Mucosa of descending colon (tissue), 3 donors: Measurements from ENCODE around the gene CTXN3. TPM values are rescaled to one million over a fixed set of nuclear protein-coding genes. Genes with fewer than 3 reads are reported as not detected.

Experiments used
- ATAC-seq: fragments of 200-7000 bp; cut with Tn5 transposase; one replicate; pipeline ENCODE4 v1.9.1; 2020; ENCODE audit warnings: mild to moderate bottlenecking, moderate library complexity
- DNase-seq, 3 donors: peaks; one replicate each; pipeline ENCODE4 v3.0.0-alpha.2; 2020
- H3K36me3 ChIP-seq: fragments of 200-600 bp; one replicate; pipeline ENCODE4 v1.8.0; 2021; ENCODE audit warnings: low read depth, mild to moderate bottlenecking
- H3K4me1 ChIP-seq: fragments of 200-600 bp; one replicate; pipeline ENCODE4 v1.8.0; 2021; ENCODE audit warnings: low read depth, mild to moderate bottlenecking
- H3K4me3 ChIP-seq: fragments of 200-600 bp; one replicate; pipeline ENCODE4 v1.8.0; 2021; ENCODE audit warnings: mild to moderate bottlenecking
- H3K9me3 ChIP-seq: fragments of 200-600 bp; one replicate; pipeline ENCODE4 v1.8.0; 2021; ENCODE audit warnings: mild to moderate bottlenecking
- CTCF ChIP-seq: fragments of 200-600 bp; IDR thresholded peaks from one replicate; pipeline ENCODE4 v1.8.0; 2022; ENCODE audit warnings: antibody characterized with exemption, mild to moderate bottlenecking
- intact Hi-C, 2 donors: fragments of 100-400 bp; cut with DNase I in 1 of 2; cut with micrococcal nuclease in 1 of 2; formaldehyde crosslinking; loops; one replicate each; pipeline versions ENCODE4 v1.11.0 to v1.11.1; 2022; cut with DNase I, micrococcal nuclease
- total RNA-seq, 3 donors: library from RNA; stranded (reverse); fragmentation: NEBNext Ultra II Directional in 2 of 3; extraction: Animal tissue kit (Norgen Biotek cat#: 25700) in 2 of 3; gene quantifications; one replicate each; pipeline versions ENCODE4 v1.2.1 to v1.2.4, GENCODE V29; 2021 to 2023
- donor health status: DM: no; HTN: no; CAD: no; lungs with moderate emphysema.
- donor health status: DM: no; HTN: no; CAD: no.
- donor health status: DM: no; HTN: yes; CAD: no.

CTXN3 gene
- total RNA-seq, 3 donors from 2014 or later, result not detected

- Histone ChIP-seq H3K4me3 (no peak overlapping the region), H3K9me3 (no peaks in the 10 kb centered on the region), H3K4me1 (no peaks in the 10 kb centered on the region), H3K36me3 (no peaks in the 10 kb centered on the region)
- intact Hi-C loops, result no loop called here
- DNase-seq, result no peak
- ATAC-seq, result no peak
- TF ChIP-seq CTCF, result no peak
These were observed 46.4 kb upstream of the CTXN3 start for GRCh38 chr5:127602481-127602880.

- Histone ChIP-seq H3K36me3 (no peaks in the 10 kb centered on the region), H3K9me3 (no peaks in the 10 kb centered on the region), H3K4me3 (no peak overlapping the region), H3K4me1 (no peaks in the 10 kb centered on the region)
- intact Hi-C loops, result no loop called here
- DNase-seq (no peak), ATAC-seq (no peak)
- no peak for TF ChIP-seq CTCF
These were observed 45.7 kb upstream of the CTXN3 start for GRCh38 chr5:127602896-127603844.

GRCh38 chr5:127608077-127608660 is 40.7 kb upstream of the CTXN3 start:
- intact Hi-C loops, result no loop called here

GRCh38 chr5:127609011-127609410 is 39.9 kb upstream of the CTXN3 start:
- H3K4me3 ChIP-seq, result no peak overlapping the region
- TF ChIP-seq CTCF, result no peak
- ATAC-seq, result no peak
- H3K9me3 ChIP-seq, result no peaks in the 10 kb centered on the region
- intact Hi-C loops, result no loop called here
- H3K4me1 ChIP-seq, result no peaks in the 10 kb centered on the region
- DNase-seq, result no peak
- no peaks in the 10 kb centered on the region for H3K36me3 ChIP-seq

More at GRCh38 chr5:127608077-127608660, 40.7 kb upstream of the CTXN3 start:
- no peak for ATAC-seq
- no peak overlapping the region for H3K4me3 ChIP-seq
- no peak for TF ChIP-seq CTCF
- no peaks in the 10 kb centered on the region for H3K36me3 ChIP-seq
- H3K9me3 ChIP-seq, result no peaks in the 10 kb centered on the region
- no peak for DNase-seq
- no peaks in the 10 kb centered on the region for H3K4me1 ChIP-seq

GRCh38 chr5:127609957-127610356 is 38.9 kb upstream of the CTXN3 start:
- no peak for DNase-seq
- intact Hi-C loops, result no loop called here
- H3K9me3 ChIP-seq, result no peaks in the 10 kb centered on the region
- H3K36me3 ChIP-seq, result no peaks in the 10 kb centered on the region
- H3K4me1 ChIP-seq, result no peaks in the 10 kb centered on the region
- TF ChIP-seq CTCF, result no peak
- no peak for ATAC-seq
- H3K4me3 ChIP-seq, result no peak overlapping the region
